Endometrial microvascular endothelial cells (primary cell): ENCODE measurements around the gene RPGR. TPM values are rescaled to one million over a fixed set of nuclear protein-coding genes. Genes with fewer than 3 reads are reported as not detected.

Experiments used
- in situ Hi-C: cut with HindIII; loops from 2 replicates; pipeline ENCODE4 v1.10.0; 2017; ENCODE audit warnings: low sequenced_read_pairs, low pct_unique_long_range_greater_than_20kb; ENCODE audit errors: inconsistent ontology term
- total RNA-seq: library from RNA; depleted of rRNA; stranded (reverse); fragments of >200 nt; gene quantifications from one replicate; pipeline ENCODE4 v1.2.3, GENCODE V29; 2015; ENCODE audit errors: inconsistent ontology term

RPGR gene
- total RNA-seq, 1 donor from 2014 or later, result 29.0 TPM

DNA sequence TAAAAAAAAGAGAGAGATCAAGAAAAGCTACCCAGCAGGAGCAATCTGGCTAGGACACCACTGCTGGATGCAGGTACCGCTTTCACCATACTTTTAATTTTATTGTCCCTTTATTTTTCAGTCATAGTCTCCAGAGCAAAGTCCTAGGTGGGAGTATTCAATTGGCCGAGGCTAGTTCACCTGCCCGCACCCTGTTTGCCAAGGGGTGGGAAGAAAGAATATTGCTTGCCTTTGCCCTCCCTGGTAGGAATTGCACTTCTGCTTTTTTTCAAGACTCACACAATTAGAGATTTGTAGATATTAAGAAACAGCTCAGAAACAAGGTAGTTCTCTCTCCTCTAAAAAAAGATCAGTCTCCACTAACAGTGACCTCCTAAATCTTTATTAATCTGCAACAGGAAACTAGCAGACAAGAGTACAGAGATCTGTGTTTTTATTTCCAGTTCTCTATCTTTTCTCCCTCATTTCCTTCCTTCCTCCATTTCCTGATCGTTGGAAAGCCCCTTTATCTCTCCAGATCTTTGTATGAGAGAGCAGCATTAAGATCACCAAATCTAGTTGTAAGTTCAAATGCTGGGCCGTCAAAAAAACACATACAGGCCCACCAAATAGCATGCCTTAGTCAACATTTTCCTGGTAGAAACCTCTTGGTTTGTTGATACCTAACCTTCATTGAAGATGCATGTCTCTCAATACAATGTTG is 9.4 kb upstream of the RPGR start:
- in situ Hi-C loops, result no loop called here

DNA sequence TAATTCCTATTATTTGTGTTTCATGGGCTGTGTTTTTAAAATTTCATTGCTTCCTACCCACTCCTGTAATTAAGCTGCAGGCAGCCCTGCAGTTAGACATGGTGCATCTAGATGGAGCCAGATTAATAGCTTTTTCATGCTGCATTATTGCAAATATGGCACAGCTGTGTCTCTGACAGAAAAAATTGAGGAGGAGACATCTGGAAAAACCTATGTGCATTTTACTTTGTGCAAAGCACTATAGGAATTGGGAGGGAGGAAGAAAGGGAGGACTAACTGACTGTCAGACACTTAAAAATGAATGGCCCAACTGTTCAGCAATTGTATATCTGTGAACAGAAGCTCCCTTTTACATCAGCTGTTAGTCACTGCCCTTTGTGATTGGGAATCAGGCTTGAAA is 8.1 kb upstream of the RPGR start:
- in situ Hi-C loops, result no loop called here

- in situ Hi-C loops, result no loop called here
Observed at GRCh38 chrX:38332505-38332904, 5.2 kb upstream of the RPGR start.

DNA sequence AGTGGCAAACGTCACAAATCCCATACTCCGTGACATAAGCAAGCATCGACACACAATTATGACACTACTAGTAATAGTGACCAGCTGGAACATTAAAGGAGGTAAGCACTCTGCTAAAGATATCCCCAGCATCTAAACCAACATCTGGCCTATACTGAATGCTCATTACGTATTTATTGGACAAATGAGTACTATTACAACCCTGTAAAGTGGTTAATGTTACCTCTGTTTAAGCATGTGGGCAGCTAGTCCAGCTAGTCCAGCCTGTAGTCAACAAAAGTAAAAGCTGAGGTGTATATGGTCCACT is 419 bp upstream of the RPGR start:
- in situ Hi-C loops, result no loop called here

DNA sequence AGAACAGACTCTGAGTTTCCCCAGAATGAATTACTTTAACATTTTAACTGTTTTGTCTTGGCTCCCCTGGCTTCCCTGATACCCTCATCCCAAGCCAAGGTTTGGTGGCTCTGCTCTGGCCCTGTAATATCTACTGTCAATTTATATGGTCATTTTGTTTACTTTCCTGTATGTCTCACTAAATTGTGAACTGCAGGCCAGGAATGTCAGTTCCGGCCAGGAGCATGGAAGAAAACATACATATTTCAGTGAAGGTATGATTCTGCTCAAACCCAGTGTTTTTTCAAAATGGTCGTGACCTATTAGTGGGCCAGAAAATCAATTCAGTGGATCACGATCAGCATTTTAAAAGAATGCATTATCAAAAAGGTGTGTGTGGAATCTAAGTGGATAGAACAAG is 1.2 kb downstream of the RPGR start:
- in situ Hi-C loops, result no loop called here

GRCh38 chrX:38320819-38321218 is 6.5 kb downstream of the RPGR start:
- in situ Hi-C loops, result no loop called here

GRCh38 chrX:38318606-38319005 is 8.7 kb downstream of the RPGR start:
- in situ Hi-C loops, result no loop called here

DNA sequence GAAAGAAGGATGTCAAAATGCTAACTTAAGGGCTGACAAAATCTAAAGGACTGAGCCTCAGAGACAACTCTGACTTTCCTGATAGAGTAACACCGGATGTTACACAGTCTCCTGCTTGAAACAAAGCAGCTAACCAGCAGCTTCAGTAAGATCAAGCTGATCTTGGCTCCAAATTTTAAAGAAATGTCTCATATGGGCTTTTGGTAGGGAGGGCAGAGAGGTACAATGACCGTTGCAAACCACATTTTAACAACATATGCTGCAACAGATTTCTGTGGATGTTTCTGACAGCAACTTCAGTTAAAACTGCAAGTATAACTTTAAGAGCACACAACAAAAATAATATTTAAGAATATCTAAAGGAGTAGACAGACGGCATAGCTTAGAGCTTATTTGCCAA is 9.1 kb downstream of the RPGR start:
- in situ Hi-C loops, result no loop called here

DNA sequence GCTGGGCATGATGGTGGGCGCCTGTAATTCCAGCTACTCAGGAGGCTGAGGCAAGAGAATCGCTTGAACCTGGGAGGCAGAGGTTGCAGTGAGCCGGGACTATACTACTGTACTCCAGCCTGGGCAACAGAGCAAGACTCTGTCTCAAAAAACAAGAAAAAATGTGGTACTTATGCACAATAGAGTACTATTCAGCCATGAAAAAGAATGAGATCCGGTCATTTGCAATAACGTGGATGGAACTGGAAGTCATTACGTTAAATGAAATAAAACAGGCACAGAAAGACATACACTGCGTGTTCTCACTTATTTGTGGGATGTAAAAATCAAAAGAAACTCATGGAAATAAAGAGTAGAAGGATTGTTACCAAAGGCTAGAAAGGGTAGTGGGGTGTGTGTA is 12.1 kb downstream of the RPGR start:
- in situ Hi-C loops, result no loop called here

DNA sequence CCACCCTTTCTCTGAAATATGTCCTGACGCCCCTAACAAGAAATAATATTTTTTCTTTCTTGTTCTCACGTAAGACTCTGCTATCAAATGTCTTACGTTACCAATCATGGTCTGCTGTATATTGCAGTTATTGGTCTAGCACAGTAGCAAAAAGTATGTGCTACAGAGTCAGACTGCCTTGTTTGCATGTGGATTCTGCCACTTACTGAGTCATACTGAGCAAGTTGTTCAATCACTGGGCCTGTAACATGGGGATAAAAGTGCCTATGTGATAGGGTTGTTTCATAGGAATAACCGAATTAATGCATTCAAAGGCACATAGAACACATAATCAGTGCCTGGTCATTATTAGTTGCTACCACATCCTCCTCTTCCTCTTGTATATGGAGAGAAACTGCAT is 14.1 kb downstream of the RPGR start:
- in situ Hi-C loops, result no loop called here

GRCh38 chrX:38312436-38312835 is 14.9 kb downstream of the RPGR start:
- in situ Hi-C loops, result no loop called here

GRCh38 chrX:38311743-38312142 is 15.6 kb downstream of the RPGR start:
- in situ Hi-C loops, result no loop called here

- in situ Hi-C loops, result no loop called here
Observed at GRCh38 chrX:38305971-38306370, 21.3 kb downstream of the RPGR start.

DNA sequence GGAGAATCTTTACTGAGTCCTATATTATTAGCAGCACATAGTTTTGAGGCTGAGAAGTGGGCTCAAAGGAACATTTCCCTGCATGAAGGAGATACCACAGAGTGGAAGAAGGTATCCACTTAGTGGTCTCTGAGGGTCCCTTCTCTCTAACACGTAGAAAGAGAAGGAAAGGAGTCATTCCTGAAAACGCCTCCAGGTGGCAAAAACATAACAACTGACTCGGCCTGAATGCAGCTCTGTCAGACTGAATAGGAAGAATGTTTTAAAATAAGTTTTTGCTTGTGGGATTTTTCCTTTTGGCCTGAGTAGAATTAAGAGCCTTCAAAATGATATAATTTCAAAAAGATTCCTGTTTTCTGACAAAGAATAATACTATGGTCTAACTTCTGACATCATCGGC is 23.3 kb downstream of the RPGR start:
- in situ Hi-C loops, result no loop called here

DNA sequence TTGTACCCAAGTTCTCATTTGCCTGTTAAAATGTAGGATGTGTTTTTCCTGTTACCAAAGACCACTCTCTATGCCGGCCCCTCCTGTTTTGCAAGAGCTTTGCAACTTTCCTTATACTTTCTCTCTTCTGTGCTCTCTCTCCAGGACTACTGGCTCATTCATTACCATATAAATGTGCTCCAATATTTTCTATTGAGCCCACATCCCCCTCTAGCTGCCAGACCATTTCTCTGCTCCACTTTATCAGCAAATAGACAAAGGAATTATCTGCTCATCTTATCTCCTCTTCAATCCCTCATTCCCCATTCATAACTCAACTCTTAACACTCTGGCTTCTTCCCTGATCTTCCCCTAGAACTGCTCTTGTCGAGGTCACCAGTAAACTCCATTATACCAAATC is 33.6 kb downstream of the RPGR start:
- in situ Hi-C loops, result no loop called here

DNA sequence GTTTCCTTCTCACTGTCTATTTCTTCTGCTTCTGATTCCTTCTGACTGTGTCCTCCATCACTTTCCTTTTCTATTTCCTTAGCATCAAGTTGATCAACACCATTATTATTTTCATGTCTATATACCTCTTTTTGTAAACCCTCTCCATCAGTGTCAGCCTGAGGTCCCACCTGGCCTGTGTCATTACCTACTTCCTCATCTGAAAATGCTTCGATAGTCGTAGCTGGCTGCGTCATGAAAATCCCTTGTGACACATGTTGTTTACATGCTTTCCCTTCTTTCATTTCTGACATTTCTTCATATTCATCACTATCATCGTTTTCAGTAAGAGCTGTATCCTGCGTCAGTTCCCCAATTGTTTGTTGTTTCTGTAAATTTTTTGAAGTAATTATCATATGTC is 39.6 kb downstream of the RPGR start:
- in situ Hi-C loops, result no loop called here

GRCh38 chrX:38285649-38286048 is 41.7 kb downstream of the RPGR start:
- in situ Hi-C loops, result no loop called here

GRCh38 chrX:38282049-38282448 is 45.3 kb downstream of the RPGR start:
- in situ Hi-C loops, result no loop called here

DNA sequence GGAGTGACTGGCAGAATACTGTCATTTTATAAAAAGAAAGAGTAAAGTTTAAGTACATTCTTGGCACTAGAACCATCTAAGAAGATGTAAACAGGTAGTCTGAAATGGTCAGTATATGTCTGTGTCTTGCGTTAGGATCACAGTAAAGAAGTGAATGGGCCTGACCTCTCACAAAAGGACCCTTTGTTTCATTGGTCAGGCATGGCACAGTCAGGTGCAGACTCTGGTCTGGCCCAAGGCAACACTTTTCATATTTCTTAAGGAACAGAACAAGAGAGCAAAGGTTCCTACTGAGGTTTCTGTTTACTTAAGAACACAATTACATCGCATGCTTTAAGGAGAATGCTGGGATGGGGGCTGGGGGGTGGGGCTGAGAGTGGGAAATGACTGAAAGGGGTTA is 48.1 kb downstream of the RPGR start:
- in situ Hi-C loops, result no loop called here

GRCh38 chrX:38278682-38279081 is 48.6 kb downstream of the RPGR start:
- in situ Hi-C loops, result no loop called here

GRCh38 chrX:38277802-38278201 is 49.5 kb downstream of the RPGR start:
- in situ Hi-C loops, result no loop called here
